ENCODE data around the gene PLEKHF1. TPM values are rescaled to one million over a fixed set of nuclear protein-coding genes. Genes with fewer than 3 reads are reported as not detected.

PLEKHF1 gene
- total and polyA plus RNA-seq, 2 experiments from 2014 or later: 10.1 to 25.1 TPM

DNA sequence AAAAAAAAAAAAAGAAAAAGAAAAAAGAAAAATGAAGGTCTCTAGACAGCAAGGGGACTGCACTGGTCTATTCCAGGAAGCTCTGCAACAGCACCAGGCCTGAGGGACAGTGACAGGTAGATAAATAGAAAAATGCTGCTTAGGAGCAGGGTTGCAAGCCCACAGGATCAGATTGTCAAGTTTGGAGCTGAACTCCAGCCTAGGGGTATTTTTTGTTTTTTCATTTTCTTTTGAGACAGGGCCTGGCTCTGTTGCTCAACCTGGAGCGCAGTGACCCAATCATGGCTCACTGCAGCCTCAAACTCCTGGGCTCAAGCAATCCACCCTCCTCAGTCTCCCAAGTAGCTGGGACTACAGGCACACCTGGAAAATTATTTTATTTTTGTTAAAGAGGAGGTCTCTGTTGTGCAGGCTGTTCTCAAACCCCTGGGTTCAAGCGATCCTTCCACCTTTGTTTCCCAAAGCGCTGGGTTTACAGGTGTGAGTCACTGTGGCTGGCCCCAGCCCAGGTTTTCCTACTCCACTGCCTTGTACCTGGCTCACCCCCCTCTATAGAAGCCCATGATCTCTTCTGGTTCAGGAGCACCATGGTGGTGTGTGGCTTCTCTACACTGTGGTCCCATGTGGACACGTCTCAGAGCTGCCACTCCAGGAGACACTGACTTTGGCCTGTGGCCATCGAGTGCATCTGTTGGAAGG lies 35.3 kb upstream of the PLEKHF1 start (continued):
- TF ChIP-seq, protein P1, sequence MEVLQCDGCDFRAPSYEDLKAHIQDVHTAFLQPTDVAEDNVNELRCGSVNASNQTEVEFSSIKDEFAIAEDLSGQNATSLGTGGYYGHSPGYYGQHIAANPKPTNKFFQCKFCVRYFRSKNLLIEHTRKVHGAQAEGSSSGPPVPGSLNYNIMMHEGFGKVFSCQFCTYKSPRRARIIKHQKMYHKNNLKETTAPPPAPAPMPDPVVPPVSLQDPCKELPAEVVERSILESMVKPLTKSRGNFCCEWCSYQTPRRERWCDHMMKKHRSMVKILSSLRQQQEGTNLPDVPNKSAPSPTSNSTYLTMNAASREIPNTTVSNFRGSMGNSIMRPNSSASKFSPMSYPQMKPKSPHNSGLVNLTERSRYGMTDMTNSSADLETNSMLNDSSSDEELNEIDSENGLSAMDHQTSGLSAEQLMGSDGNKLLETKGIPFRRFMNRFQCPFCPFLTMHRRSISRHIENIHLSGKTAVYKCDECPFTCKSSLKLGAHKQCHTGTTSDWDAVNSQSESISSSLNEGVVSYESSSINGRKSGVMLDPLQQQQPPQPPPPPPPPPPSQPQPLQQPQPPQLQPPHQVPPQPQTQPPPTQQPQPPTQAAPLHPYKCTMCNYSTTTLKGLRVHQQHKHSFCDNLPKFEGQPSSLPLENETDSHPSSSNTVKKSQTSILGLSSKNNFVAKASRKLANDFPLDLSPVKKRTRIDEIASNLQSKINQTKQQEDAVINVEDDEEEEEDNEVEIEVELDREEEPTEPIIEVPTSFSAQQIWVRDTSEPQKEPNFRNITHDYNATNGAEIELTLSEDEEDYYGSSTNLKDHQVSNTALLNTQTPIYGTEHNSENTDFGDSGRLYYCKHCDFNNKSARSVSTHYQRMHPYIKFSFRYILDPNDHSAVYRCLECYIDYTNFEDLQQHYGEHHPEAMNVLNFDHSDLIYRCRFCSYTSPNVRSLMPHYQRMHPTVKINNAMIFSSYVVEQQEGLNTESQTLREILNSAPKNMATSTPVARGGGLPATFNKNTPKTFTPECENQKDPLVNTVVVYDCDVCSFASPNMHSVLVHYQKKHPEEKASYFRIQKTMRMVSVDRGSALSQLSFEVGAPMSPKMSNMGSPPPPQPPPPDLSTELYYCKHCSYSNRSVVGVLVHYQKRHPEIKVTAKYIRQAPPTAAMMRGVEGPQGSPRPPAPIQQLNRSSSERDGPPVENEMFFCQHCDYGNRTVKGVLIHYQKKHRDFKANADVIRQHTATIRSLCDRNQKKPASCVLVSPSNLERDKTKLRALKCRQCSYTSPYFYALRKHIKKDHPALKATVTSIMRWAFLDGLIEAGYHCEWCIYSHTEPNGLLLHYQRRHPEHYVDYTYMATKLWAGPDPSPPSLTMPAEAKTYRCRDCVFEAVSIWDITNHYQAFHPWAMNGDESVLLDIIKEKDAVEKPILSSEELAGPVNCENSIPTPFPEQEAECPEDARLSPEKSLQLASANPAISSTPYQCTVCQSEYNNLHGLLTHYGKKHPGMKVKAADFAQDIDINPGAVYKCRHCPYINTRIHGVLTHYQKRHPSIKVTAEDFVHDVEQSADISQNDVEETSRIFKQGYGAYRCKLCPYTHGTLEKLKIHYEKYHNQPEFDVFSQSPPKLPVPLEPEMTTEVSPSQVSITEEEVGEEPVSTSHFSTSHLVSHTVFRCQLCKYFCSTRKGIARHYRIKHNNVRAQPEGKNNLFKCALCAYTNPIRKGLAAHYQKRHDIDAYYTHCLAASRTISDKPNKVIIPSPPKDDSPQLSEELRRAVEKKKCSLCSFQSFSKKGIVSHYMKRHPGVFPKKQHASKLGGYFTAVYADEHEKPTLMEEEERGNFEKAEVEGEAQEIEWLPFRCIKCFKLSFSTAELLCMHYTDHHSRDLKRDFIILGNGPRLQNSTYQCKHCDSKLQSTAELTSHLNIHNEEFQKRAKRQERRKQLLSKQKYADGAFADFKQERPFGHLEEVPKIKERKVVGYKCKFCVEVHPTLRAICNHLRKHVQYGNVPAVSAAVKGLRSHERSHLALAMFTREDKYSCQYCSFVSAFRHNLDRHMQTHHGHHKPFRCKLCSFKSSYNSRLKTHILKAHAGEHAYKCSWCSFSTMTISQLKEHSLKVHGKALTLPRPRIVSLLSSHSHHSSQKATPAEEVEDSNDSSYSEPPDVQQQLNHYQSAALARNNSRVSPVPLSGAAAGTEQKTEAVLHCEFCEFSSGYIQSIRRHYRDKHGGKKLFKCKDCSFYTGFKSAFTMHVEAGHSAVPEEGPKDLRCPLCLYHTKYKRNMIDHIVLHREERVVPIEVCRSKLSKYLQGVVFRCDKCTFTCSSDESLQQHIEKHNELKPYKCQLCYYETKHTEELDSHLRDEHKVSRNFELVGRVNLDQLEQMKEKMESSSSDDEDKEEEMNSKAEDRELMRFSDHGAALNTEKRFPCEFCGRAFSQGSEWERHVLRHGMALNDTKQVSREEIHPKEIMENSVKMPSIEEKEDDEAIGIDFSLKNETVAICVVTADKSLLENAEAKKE (CRISPR knock-in tag; IDR thresholded peaks at IDR 0.05): no peak
- TF ChIP-seq CREB1 (CRISPR knock-in tag; IDR thresholded peaks at IDR 0.05; ENCODE audit: low read depth): no peak
- no peak for TF ChIP-seq STAT1 (IDR thresholded peaks at IDR 0.05; ENCODE audit: unreplicated experiment)
- no peak for TF ChIP-seq ZNF114 (CRISPR knock-in tag; IDR thresholded peaks at IDR 0.05)
- no peak for TF ChIP-seq POLR2AphosphoS5 (IDR thresholded peaks at IDR 0.05; ENCODE audit: low read depth)
- TF ChIP-seq, protein P2, sequence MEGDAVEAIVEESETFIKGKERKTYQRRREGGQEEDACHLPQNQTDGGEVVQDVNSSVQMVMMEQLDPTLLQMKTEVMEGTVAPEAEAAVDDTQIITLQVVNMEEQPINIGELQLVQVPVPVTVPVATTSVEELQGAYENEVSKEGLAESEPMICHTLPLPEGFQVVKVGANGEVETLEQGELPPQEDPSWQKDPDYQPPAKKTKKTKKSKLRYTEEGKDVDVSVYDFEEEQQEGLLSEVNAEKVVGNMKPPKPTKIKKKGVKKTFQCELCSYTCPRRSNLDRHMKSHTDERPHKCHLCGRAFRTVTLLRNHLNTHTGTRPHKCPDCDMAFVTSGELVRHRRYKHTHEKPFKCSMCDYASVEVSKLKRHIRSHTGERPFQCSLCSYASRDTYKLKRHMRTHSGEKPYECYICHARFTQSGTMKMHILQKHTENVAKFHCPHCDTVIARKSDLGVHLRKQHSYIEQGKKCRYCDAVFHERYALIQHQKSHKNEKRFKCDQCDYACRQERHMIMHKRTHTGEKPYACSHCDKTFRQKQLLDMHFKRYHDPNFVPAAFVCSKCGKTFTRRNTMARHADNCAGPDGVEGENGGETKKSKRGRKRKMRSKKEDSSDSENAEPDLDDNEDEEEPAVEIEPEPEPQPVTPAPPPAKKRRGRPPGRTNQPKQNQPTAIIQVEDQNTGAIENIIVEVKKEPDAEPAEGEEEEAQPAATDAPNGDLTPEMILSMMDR (conservative IDR thresholded peaks at IDR 0.05; ENCODE audit: low read depth in 2 of 2): no peak
- no peak for TF ChIP-seq ZNF331 (CRISPR knock-in tag; IDR thresholded peaks at IDR 0.05; ENCODE audit: low read depth)
- TF ChIP-seq NANOG (IDR thresholded peaks at IDR 0.05; ENCODE audit: borderline replicate concordance): no peak

All from GM23338 (cell line).